Mucosa of stomach (tissue), 1 donor: Measurements from ENCODE around the gene CMIP.

Source experiments
- H3K27me3 ChIP-seq: one replicate; pipeline ENCODE4 v1.7.0; 2013; ENCODE audit warnings: mild to moderate bottlenecking, low read length; ENCODE audit not compliant: control insufficient read depth, insufficient read depth
- H3K36me3 ChIP-seq: one replicate; pipeline ENCODE4 v1.7.0; 2013; ENCODE audit warnings: low read length; ENCODE audit not compliant: control insufficient read depth, insufficient read depth
- H3K4me1 ChIP-seq: one replicate; pipeline ENCODE4 v1.7.0; 2013; ENCODE audit warnings: mild to moderate bottlenecking, low read length; ENCODE audit not compliant: control insufficient read depth, insufficient read depth
- H3K4me3 ChIP-seq: one replicate; pipeline ENCODE4 v1.7.0; 2013; ENCODE audit warnings: low read length
- H3K9ac ChIP-seq: one replicate; pipeline ENCODE4 v1.7.0; 2013; ENCODE audit warnings: mild to moderate bottlenecking, low read length, moderate library complexity
- H3K9me3 ChIP-seq: one replicate; pipeline ENCODE4 v1.7.0; 2013; ENCODE audit warnings: mild to moderate bottlenecking, low read length, moderate library complexity; ENCODE audit not compliant: control insufficient read depth
- donor health status: Pancreatic carcinoma.

Gene CMIP

GRCh38 chr16:81535679-81536360 lies 91.2 kb downstream of the CMIP start:
- Histone ChIP-seq H3K4me1 (peaks cover 12% of the 10 kb centered on the region), H3K27me3 (no peaks in the 10 kb centered on the region), H3K4me3 (no peak overlapping the region), H3K9me3 (no peaks in the 10 kb centered on the region), H3K36me3 (no peaks in the 10 kb centered on the region), H3K9ac (no peak overlapping the region)

- Histone ChIP-seq H3K4me1 (peaks cover 12% of the 10 kb centered on the region), H3K9me3 (no peaks in the 10 kb centered on the region), H3K9ac (no peak overlapping the region), H3K27me3 (no peaks in the 10 kb centered on the region), H3K36me3 (no peaks in the 10 kb centered on the region), H3K4me3 (no peak overlapping the region)
Observed at GRCh38 chr16:81536648-81537047, 92.0 kb downstream of the CMIP start.

- no peaks in the 10 kb centered on the region for H3K9me3 ChIP-seq
- H3K36me3 ChIP-seq, result no peaks in the 10 kb centered on the region
- no peak overlapping the region for H3K4me3 ChIP-seq
- H3K4me1 ChIP-seq, result peaks cover 17% of the 10 kb centered on the region
- H3K27me3 ChIP-seq, result no peaks in the 10 kb centered on the region
- no peak overlapping the region for H3K9ac ChIP-seq
Observed at GRCh38 chr16:81537721-81538561, 93.3 kb downstream of the CMIP start.

GRCh38 chr16:81539009-81539758 lies 94.6 kb downstream of the CMIP start:
- Histone ChIP-seq H3K36me3 (no peaks in the 10 kb centered on the region), H3K4me1 (peaks cover 28% of the 10 kb centered on the region), H3K9me3 (no peaks in the 10 kb centered on the region), H3K27me3 (no peaks in the 10 kb centered on the region), H3K4me3 (no peak overlapping the region), H3K9ac (no peak overlapping the region)

DNA sequence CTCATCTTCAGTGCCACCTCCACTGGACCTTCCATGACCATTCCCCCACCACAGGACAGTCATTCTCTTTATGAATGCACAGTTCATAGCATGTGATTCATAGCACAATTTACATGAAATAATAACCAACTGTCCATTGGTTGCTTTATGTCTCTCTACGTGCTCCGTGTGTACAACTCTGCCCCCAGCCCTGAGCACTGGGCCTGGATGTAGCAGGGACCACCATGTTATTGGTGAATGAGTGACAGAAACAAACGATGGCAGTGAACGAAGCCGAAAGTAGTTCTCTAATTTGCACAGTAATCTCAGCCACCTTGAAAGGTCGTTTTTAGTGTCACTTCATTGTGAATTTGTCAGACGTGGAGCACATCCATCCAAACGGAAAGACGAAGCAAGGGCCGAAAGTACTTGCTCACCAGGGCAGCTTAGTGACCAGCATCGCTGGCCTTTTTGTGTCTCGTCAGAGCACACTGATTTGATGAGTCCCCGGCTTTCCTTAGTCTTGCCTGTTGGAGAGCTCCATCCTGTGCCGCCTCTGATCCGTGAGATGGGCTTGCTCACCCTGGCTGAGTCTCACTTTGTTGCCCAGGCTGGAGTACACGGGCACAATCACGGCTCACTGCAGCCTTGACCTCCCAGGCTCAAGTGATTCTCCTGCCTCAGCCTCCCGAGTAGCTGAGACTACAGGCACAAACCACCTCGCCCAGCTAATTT lies 95.3 kb downstream of the CMIP start:
- no peak overlapping the region for H3K9ac ChIP-seq
- H3K9me3 ChIP-seq, result no peaks in the 10 kb centered on the region
- peaks cover 35% of the 10 kb centered on the region for H3K4me1 ChIP-seq
- H3K4me3 ChIP-seq, result no peak overlapping the region
- no peaks in the 10 kb centered on the region for H3K27me3 ChIP-seq
- H3K36me3 ChIP-seq, result no peaks in the 10 kb centered on the region

DNA sequence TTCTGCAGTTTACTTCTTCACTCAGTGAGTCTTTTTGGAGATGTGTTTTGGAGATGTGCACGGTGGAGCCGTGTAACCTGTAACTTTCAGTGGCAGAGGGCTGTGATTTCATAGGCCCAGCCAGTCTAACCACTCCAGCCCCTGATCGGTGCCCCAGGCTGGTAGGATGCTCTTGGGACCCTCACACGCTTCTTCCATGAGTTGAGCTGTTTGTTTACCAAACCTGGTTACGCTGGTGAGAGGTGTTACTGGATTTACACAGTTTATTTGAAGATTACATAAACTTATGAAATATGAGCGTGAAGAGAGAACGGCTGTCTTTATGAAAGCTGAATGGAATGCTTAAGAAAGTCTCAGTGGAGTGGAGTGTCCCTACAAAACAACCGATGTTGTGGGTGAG lies 96.7 kb downstream of the CMIP start:
- Histone ChIP-seq H3K9me3 (no peaks in the 10 kb centered on the region), H3K4me3 (no peak overlapping the region), H3K9ac (no peak overlapping the region), H3K4me1 (peaks cover 37% of the 10 kb centered on the region), H3K36me3 (no peaks in the 10 kb centered on the region), H3K27me3 (no peaks in the 10 kb centered on the region)

GRCh38 chr16:81542609-81543570 lies 98.3 kb downstream of the CMIP start:
- H3K9me3 ChIP-seq, result no peaks in the 10 kb centered on the region
- no peaks in the 10 kb centered on the region for H3K36me3 ChIP-seq
- no peaks in the 10 kb centered on the region for H3K27me3 ChIP-seq
- peaks cover 43% of the 10 kb centered on the region for H3K4me1 ChIP-seq
- H3K4me3 ChIP-seq, result no peak overlapping the region
- no peak overlapping the region for H3K9ac ChIP-seq

DNA sequence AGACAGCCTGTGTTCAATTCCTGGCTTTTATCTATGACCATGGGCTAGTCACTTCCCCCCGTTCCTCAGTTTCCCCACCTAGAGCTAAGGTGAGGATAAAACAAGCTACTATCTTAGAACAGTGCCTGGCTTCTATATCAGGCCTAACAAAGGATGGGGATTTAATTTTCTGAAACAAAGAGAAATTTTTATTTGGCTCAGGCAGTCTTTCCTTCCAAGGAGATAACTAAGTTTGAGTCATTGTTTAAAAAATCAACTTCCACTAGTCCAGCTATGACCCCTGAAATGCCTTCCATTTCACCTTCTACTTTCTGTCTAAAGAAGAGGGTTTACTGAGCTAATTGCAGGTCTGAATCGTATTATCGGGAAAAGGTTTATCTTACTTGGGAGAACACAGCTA lies 99.0 kb downstream of the CMIP start:
- no peaks in the 10 kb centered on the region for H3K36me3 ChIP-seq
- peaks cover 48% of the 10 kb centered on the region for H3K4me1 ChIP-seq
- H3K9ac ChIP-seq, result no peak overlapping the region
- H3K9me3 ChIP-seq, result no peaks in the 10 kb centered on the region
- no peaks in the 10 kb centered on the region for H3K27me3 ChIP-seq
- no peak overlapping the region for H3K4me3 ChIP-seq

- Histone ChIP-seq H3K36me3 (no peaks in the 10 kb centered on the region), H3K4me3 (no peak overlapping the region), H3K9ac (no peak overlapping the region), H3K4me1 (peaks cover 50% of the 10 kb centered on the region), H3K9me3 (no peaks in the 10 kb centered on the region), H3K27me3 (no peaks in the 10 kb centered on the region)
Observed at GRCh38 chr16:81544261-81544660, 99.7 kb downstream of the CMIP start.

DNA sequence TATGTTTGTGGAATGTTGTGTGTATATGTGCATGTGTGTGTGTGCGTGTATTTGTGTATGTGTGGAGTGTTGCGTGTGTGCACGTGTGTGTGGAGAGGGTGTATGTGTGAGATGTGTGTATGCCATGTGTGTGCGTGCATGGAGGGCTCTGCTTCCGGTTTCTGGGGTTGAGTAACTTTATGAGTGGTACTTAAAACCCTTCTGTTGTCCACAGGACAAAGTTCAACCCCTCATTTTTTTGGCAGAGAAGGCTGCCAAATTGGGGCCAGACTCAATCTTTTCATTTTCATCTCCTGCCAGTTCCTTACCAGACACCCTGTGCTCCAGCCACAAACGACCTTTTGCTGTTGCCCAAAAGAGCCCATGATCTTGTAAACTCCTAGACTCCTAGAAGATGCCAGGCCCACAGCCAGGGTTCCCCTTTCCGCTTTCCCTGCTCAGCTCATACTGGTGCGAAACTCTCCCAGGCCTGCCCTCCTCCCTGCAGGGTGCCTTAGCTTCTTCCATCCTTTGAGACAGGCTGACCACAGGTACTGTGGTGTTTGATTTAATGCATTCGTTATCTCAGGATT lies 100.2 kb downstream of the CMIP start:
- Histone ChIP-seq H3K9ac (no peak overlapping the region), H3K4me3 (no peak overlapping the region), H3K9me3 (no peaks in the 10 kb centered on the region), H3K36me3 (no peaks in the 10 kb centered on the region), H3K4me1 (peaks cover 50% of the 10 kb centered on the region), H3K27me3 (no peaks in the 10 kb centered on the region)
